GM23338 (cell line): ENCODE data around the gene ANTXR2. TPM values are rescaled to one million over a fixed set of nuclear protein-coding genes. Genes with fewer than 3 reads are reported as not detected.

Experiments used
- ATAC-seq: fragments of 200-7000 bp; cut with Tn5 transposase; 3 replicates; pipeline ENCODE4 v1.9.1; 2020
- DNase-seq: peaks from one replicate; pipeline ENCODE4 v3.0.0-alpha.2; 2015; ENCODE audit warnings: low spot score
- H2AFZ ChIP-seq: fragments of 200-600 bp; sonication (generic); 2 replicates; pipeline ENCODE4 v1.8.0; 2016; ENCODE audit warnings: antibody characterized with exemption, mild to moderate bottlenecking, moderate library complexity
- H3F3A ChIP-seq: fragments of 200-600 bp; sonication (generic); replicated peaks from 2 replicates; pipeline ENCODE4 v1.8.0; 2017; ENCODE audit warnings: antibody characterized with exemption, mixed run types, low read depth
- H3K27ac ChIP-seq: fragments of 200-600 bp; sonication (generic); 2 replicates; pipeline ENCODE4 v1.6.1; 2016; ENCODE audit warnings: low read depth
- H3K27me3 ChIP-seq: fragments of 200-600 bp; sonication (generic); 2 replicates; pipeline ENCODE4 v1.8.0; 2016; ENCODE audit warnings: mild to moderate bottlenecking, mixed run types, moderate library complexity; ENCODE audit not compliant: insufficient read depth
- H3K36me3 ChIP-seq: fragments of 200-600 bp; sonication (generic); 2 replicates; pipeline ENCODE4 v1.8.0; 2016; ENCODE audit warnings: mild to moderate bottlenecking; ENCODE audit not compliant: insufficient read depth
- H3K4me1 ChIP-seq: fragments of 200-600 bp; sonication (generic); 2 replicates; pipeline ENCODE4 v1.8.0; 2016; ENCODE audit warnings: mild to moderate bottlenecking, moderate library complexity; ENCODE audit not compliant: insufficient read depth
- H3K4me2 ChIP-seq: fragments of 200-600 bp; sonication (generic); 2 replicates; pipeline ENCODE4 v1.7.1; 2017; ENCODE audit warnings: mixed run types
- H3K4me3 ChIP-seq: fragments of 200-600 bp; sonication (generic); 2 replicates; pipeline ENCODE4 v1.6.1; 2016; ENCODE audit warnings: mixed run types
- H3K79me2 ChIP-seq: fragments of 200-600 bp; sonication (generic); replicated peaks from 2 replicates; pipeline ENCODE4 v1.8.0; 2017; ENCODE audit warnings: mild to moderate bottlenecking; ENCODE audit not compliant: insufficient read depth
- H3K9me2 ChIP-seq: fragments of 200-600 bp; sonication (generic); 2 replicates; pipeline ENCODE4 v1.8.0; 2017; ENCODE audit not compliant: insufficient read depth
- H4K20me1 ChIP-seq: fragments of 200-600 bp; sonication (generic); replicated peaks from 2 replicates; pipeline ENCODE4 v1.8.0; 2017; ENCODE audit warnings: mild to moderate bottlenecking; ENCODE audit not compliant: insufficient read depth
- H3K27ac Mint-ChIP-seq: 2 replicates; pipeline ENCODE4 v1.8.0; 2020; ENCODE audit warnings: inconsistent platforms, mild to moderate bottlenecking, moderate library complexity, mixed read lengths
- H3K27me3 Mint-ChIP-seq: 3 replicates; pipeline ENCODE4 v1.8.0; 2022; ENCODE audit warnings: low read depth, mild to moderate bottlenecking, moderate library complexity, mixed read lengths, inconsistent platforms; ENCODE audit not compliant: insufficient read depth, poor library complexity
- H3K36me3 Mint-ChIP-seq: 3 replicates; pipeline ENCODE4 v1.8.0; 2021; ENCODE audit warnings: low read depth, mild to moderate bottlenecking, inconsistent platforms, moderate library complexity, mixed read lengths
- H3K4me1 Mint-ChIP-seq: 3 replicates; pipeline ENCODE4 v1.8.0; 2020; ENCODE audit warnings: mild to moderate bottlenecking, inconsistent platforms, mixed read lengths
- H3K4me3 Mint-ChIP-seq: 3 replicates; pipeline ENCODE4 v1.8.0; 2021; ENCODE audit warnings: moderate library complexity, mild to moderate bottlenecking, inconsistent platforms, mixed read lengths
- H3K9me3 Mint-ChIP-seq: 3 replicates; pipeline ENCODE4 v1.8.0; 2020; ENCODE audit warnings: moderate library complexity, mild to moderate bottlenecking, inconsistent platforms, mixed read lengths
- CREB1 ChIP-seq: fragments of 250-450 bp; sonication (Bioruptor Pico); IDR thresholded peaks from 2 replicates; pipeline ENCODE4 v1.5.0; 2020; ENCODE audit warnings: low read depth, mild to moderate bottlenecking, moderate library complexity
- EZH2phosphoT487 ChIP-seq: fragments of 200-600 bp; sonication (generic); IDR thresholded peaks from one replicate; pipeline ENCODE4 v1.8.1; 2018; ENCODE audit warnings: antibody characterized with exemption; ENCODE audit not compliant: unreplicated experiment
- JUNB ChIP-seq: IDR thresholded peaks from one replicate; pipeline ENCODE4 v1.6.1; 2016; ENCODE audit warnings: antibody characterized with exemption; ENCODE audit not compliant: unreplicated experiment
- NANOG ChIP-seq: IDR thresholded peaks from 2 replicates; pipeline ENCODE4 v1.6.1; 2016; ENCODE audit warnings: antibody characterized with exemption, borderline replicate concordance
- POLR2AphosphoS5 ChIP-seq: IDR thresholded peaks from 2 replicates; pipeline ENCODE4 v1.6.1; 2016; ENCODE audit warnings: antibody characterized with exemption, low read depth
- ZNF114 ChIP-seq: fragments of 250-450 bp; sonication (Bioruptor Pico); IDR thresholded peaks from 2 replicates; pipeline ENCODE4 v1.5.0; 2020; ENCODE audit warnings: mild to moderate bottlenecking, moderate library complexity
- polyA plus RNA-seq: library from polyadenylated mRNA; unstranded; fragments of >200 nt; fragmentation: Nextera tagmentation; extraction: Ambion mirVana; gene quantifications from 2 replicates; pipeline ENCODE4 v1.2.1, GENCODE V29; 2016
- total RNA-seq: library from RNA; depleted of rRNA; stranded (reverse); fragments of >200 nt; shearing (Covaris generic); gene quantifications from 2 replicates; pipeline ENCODE4 v1.2.3, GENCODE V29; 2014
- TF ChIP-seq, protein P1 (sequence below): IDR thresholded peaks from one replicate; pipeline ENCODE4 v1.6.1; 2018; ENCODE audit warnings: antibody characterized with exemption; ENCODE audit not compliant: unreplicated experiment
- TF ChIP-seq, protein P2 (sequence below): IDR thresholded peaks from 2 replicates; pipeline ENCODE4 v1.6.1; 2016; ENCODE audit warnings: antibody characterized with exemption
- TF ChIP-seq, protein P3 (sequence below): fragments of 250-450 bp; sonication (Bioruptor Pico); IDR thresholded peaks from 2 replicates; pipeline ENCODE4 v1.5.0; 2020; ENCODE audit warnings: mild to moderate bottlenecking, moderate library complexity
- TF ChIP-seq, protein P4 (sequence below), 2 experiments: fragments of 200-600 bp in 1 of 2; sonication (generic) in 1 of 2; conservative IDR thresholded peaks; 2 replicates each; pipeline versions ENCODE4 v1.5.1 to v1.6.1; 2016 to 2017; ENCODE audit warnings: antibody characterized with exemption in 2 of 2, low read depth in 2 of 2, mild to moderate bottlenecking in 2 of 2, moderate library complexity in 1 of 2

Gene ANTXR2
- total and polyA plus RNA-seq, 2 experiments from 2014 or later, result 2.0 to 5.3 TPM

DNA sequence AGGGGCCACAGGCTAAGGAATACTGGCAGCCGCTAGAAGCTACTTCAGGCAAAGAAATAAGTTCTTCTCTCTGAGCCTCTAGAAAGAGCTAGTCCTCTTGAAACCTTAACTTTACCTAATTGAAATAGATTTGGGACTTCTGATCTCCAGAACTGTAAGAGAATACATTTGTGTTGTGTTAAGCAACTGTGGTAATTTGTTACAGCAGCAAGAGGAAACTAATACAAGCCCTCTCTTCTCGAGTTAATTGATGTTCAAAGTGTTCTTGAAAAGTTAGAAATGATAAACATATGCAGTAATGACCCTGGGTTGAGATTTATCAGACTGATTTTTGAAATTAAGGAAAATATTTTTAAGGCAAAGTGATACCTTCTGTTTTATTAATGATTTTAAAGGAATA, 172.8 kb downstream of the ANTXR2 start:
- Histone ChIP-seq H2AFZ (no peak overlapping the region), H3K4me3 (no peak overlapping the region), H3K27ac (no peak overlapping the region), H3K9me2 (no peaks in the 10 kb centered on the region), H3K4me2 (no peak overlapping the region), H3K4me1 (no peaks in the 10 kb centered on the region), H4K20me1 (no peaks in the 10 kb centered on the region), H3K36me3 (no peaks in the 10 kb centered on the region), H3F3A (no peaks in the 10 kb centered on the region), H3K79me2 (no peaks in the 10 kb centered on the region), H3K27me3 (no peaks in the 10 kb centered on the region)
- H3K27me3 Mint-ChIP-seq, result no peaks in the 10 kb centered on the region
- peaks cover 5% of the 10 kb centered on the region; the same call in 2 of the 3 replicates for H3K9me3 Mint-ChIP-seq
- no peak overlapping the region for H3K27ac Mint-ChIP-seq
- ATAC-seq, result no peak
- H3K4me3 Mint-ChIP-seq, result no peak overlapping the region
- DNase-seq, result no peak
- peaks cover 4% of the 10 kb centered on the region for H3K4me1 Mint-ChIP-seq
- no peaks in the 10 kb centered on the region for H3K36me3 Mint-ChIP-seq
- no peak for TF ChIP-seq JUNB
- TF ChIP-seq EZH2phosphoT487, result no peak
- TF ChIP-seq, protein P1, sequence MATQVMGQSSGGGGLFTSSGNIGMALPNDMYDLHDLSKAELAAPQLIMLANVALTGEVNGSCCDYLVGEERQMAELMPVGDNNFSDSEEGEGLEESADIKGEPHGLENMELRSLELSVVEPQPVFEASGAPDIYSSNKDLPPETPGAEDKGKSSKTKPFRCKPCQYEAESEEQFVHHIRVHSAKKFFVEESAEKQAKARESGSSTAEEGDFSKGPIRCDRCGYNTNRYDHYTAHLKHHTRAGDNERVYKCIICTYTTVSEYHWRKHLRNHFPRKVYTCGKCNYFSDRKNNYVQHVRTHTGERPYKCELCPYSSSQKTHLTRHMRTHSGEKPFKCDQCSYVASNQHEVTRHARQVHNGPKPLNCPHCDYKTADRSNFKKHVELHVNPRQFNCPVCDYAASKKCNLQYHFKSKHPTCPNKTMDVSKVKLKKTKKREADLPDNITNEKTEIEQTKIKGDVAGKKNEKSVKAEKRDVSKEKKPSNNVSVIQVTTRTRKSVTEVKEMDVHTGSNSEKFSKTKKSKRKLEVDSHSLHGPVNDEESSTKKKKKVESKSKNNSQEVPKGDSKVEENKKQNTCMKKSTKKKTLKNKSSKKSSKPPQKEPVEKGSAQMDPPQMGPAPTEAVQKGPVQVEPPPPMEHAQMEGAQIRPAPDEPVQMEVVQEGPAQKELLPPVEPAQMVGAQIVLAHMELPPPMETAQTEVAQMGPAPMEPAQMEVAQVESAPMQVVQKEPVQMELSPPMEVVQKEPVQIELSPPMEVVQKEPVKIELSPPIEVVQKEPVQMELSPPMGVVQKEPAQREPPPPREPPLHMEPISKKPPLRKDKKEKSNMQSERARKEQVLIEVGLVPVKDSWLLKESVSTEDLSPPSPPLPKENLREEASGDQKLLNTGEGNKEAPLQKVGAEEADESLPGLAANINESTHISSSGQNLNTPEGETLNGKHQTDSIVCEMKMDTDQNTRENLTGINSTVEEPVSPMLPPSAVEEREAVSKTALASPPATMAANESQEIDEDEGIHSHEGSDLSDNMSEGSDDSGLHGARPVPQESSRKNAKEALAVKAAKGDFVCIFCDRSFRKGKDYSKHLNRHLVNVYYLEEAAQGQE, result no peak
- TF ChIP-seq, protein P2, sequence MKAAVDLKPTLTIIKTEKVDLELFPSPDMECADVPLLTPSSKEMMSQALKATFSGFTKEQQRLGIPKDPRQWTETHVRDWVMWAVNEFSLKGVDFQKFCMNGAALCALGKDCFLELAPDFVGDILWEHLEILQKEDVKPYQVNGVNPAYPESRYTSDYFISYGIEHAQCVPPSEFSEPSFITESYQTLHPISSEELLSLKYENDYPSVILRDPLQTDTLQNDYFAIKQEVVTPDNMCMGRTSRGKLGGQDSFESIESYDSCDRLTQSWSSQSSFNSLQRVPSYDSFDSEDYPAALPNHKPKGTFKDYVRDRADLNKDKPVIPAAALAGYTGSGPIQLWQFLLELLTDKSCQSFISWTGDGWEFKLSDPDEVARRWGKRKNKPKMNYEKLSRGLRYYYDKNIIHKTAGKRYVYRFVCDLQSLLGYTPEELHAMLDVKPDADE, result no peak
- no peak for TF ChIP-seq ZNF114 (CRISPR knock-in tag)
- TF ChIP-seq POLR2AphosphoS5, result no peak
- TF ChIP-seq NANOG, result no peak
- TF ChIP-seq, protein P3, sequence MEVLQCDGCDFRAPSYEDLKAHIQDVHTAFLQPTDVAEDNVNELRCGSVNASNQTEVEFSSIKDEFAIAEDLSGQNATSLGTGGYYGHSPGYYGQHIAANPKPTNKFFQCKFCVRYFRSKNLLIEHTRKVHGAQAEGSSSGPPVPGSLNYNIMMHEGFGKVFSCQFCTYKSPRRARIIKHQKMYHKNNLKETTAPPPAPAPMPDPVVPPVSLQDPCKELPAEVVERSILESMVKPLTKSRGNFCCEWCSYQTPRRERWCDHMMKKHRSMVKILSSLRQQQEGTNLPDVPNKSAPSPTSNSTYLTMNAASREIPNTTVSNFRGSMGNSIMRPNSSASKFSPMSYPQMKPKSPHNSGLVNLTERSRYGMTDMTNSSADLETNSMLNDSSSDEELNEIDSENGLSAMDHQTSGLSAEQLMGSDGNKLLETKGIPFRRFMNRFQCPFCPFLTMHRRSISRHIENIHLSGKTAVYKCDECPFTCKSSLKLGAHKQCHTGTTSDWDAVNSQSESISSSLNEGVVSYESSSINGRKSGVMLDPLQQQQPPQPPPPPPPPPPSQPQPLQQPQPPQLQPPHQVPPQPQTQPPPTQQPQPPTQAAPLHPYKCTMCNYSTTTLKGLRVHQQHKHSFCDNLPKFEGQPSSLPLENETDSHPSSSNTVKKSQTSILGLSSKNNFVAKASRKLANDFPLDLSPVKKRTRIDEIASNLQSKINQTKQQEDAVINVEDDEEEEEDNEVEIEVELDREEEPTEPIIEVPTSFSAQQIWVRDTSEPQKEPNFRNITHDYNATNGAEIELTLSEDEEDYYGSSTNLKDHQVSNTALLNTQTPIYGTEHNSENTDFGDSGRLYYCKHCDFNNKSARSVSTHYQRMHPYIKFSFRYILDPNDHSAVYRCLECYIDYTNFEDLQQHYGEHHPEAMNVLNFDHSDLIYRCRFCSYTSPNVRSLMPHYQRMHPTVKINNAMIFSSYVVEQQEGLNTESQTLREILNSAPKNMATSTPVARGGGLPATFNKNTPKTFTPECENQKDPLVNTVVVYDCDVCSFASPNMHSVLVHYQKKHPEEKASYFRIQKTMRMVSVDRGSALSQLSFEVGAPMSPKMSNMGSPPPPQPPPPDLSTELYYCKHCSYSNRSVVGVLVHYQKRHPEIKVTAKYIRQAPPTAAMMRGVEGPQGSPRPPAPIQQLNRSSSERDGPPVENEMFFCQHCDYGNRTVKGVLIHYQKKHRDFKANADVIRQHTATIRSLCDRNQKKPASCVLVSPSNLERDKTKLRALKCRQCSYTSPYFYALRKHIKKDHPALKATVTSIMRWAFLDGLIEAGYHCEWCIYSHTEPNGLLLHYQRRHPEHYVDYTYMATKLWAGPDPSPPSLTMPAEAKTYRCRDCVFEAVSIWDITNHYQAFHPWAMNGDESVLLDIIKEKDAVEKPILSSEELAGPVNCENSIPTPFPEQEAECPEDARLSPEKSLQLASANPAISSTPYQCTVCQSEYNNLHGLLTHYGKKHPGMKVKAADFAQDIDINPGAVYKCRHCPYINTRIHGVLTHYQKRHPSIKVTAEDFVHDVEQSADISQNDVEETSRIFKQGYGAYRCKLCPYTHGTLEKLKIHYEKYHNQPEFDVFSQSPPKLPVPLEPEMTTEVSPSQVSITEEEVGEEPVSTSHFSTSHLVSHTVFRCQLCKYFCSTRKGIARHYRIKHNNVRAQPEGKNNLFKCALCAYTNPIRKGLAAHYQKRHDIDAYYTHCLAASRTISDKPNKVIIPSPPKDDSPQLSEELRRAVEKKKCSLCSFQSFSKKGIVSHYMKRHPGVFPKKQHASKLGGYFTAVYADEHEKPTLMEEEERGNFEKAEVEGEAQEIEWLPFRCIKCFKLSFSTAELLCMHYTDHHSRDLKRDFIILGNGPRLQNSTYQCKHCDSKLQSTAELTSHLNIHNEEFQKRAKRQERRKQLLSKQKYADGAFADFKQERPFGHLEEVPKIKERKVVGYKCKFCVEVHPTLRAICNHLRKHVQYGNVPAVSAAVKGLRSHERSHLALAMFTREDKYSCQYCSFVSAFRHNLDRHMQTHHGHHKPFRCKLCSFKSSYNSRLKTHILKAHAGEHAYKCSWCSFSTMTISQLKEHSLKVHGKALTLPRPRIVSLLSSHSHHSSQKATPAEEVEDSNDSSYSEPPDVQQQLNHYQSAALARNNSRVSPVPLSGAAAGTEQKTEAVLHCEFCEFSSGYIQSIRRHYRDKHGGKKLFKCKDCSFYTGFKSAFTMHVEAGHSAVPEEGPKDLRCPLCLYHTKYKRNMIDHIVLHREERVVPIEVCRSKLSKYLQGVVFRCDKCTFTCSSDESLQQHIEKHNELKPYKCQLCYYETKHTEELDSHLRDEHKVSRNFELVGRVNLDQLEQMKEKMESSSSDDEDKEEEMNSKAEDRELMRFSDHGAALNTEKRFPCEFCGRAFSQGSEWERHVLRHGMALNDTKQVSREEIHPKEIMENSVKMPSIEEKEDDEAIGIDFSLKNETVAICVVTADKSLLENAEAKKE (CRISPR knock-in tag), result no peak
- no peak for TF ChIP-seq CREB1 (CRISPR knock-in tag)
- TF ChIP-seq, protein P4, sequence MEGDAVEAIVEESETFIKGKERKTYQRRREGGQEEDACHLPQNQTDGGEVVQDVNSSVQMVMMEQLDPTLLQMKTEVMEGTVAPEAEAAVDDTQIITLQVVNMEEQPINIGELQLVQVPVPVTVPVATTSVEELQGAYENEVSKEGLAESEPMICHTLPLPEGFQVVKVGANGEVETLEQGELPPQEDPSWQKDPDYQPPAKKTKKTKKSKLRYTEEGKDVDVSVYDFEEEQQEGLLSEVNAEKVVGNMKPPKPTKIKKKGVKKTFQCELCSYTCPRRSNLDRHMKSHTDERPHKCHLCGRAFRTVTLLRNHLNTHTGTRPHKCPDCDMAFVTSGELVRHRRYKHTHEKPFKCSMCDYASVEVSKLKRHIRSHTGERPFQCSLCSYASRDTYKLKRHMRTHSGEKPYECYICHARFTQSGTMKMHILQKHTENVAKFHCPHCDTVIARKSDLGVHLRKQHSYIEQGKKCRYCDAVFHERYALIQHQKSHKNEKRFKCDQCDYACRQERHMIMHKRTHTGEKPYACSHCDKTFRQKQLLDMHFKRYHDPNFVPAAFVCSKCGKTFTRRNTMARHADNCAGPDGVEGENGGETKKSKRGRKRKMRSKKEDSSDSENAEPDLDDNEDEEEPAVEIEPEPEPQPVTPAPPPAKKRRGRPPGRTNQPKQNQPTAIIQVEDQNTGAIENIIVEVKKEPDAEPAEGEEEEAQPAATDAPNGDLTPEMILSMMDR (conservative IDR thresholded peaks at IDR 0.05; ENCODE audit: low read depth in 2 of 2), result no peak
